Stimulated activated CD4-positive, alpha-beta T cell treated with anti-CD3 and anti-CD28 coated beads, Interleukin-2, amount 100 ng/mL, for 4 hours (primary cell): ENCODE results near the gene NUBPL.
"Not testable (repeated sequence)": the region's sequence is repeated elsewhere in the genome, so short reads cannot be mapped to it uniquely, and the experiment has no call there.

Experiments
- DNase-seq: peaks from one replicate; pipeline ENCODE4 v3.0.0-alpha.2; 2020; ENCODE audit warnings: low read depth

Gene NUBPL

GRCh38 chr14:31880935-31881334, 319.7 kb downstream of the NUBPL start:
- DNase-seq = no peak

GRCh38 chr14:31881531-31882310, 320.5 kb downstream of the NUBPL start:
- no peak for DNase-seq

GRCh38 chr14:31884238-31884637, 323.0 kb downstream of the NUBPL start:
- DNase-seq = no peak

GRCh38 chr14:31884776-31885379, 323.7 kb downstream of the NUBPL start:
- no peak for DNase-seq

- DNase-seq = no peak
Measured at GRCh38 chr14:31886156-31886835, 325.1 kb downstream of the NUBPL start.

- DNase-seq = no peak
Measured at GRCh38 chr14:31887929-31888580, 326.9 kb downstream of the NUBPL start.

GRCh38 chr14:31889297-31889696, 328.1 kb downstream of the NUBPL start:
- no peak for DNase-seq

- DNase-seq = not testable (repeated sequence)
Measured at GRCh38 chr14:31890202-31890601, 329.0 kb downstream of the NUBPL start.

GRCh38 chr14:31893221-31893757, 332.1 kb downstream of the NUBPL start:
- no peak for DNase-seq

- DNase-seq = no peak
Measured at GRCh38 chr14:31894351-31894750, 333.1 kb downstream of the NUBPL start.

- no peak for DNase-seq
Measured at GRCh38 chr14:31895206-31895605, 334.0 kb downstream of the NUBPL start.

- no peak for DNase-seq
Measured at GRCh38 chr14:31895646-31896045, 334.4 kb downstream of the NUBPL start.

- DNase-seq = no peak
Measured at GRCh38 chr14:31897581-31898186, 336.5 kb downstream of the NUBPL start.

GRCh38 chr14:31898838-31899528, 337.8 kb downstream of the NUBPL start:
- no peak for DNase-seq

- DNase-seq = peak; percentile 14
Measured at GRCh38 chr14:31902002-31902401, 340.8 kb downstream of the NUBPL start.

- DNase-seq = no peak
Measured at GRCh38 chr14:31902945-31903646, 341.9 kb downstream of the NUBPL start.

- DNase-seq = no peak
Measured at GRCh38 chr14:31909977-31910376, 348.8 kb downstream of the NUBPL start.
